PFSK-1 (cell line): ENCODE results near the gene ASIC5.

Experiments
- FOXP2 ChIP-seq: optimal IDR thresholded peaks from 2 replicates; pipeline ENCODE3; 2011; ENCODE audit warnings: borderline replicate concordance, control low read depth, inconsistent platforms; ENCODE audit not compliant: insufficient read depth; ENCODE audit errors: extremely low read length, extremely low read depth
- POLR2AphosphoS5 ChIP-seq: IDR thresholded peaks from 2 replicates; pipeline ENCODE4 v1.6.1; 2012; ENCODE audit warnings: low read depth, mild to moderate bottlenecking, control low read depth, low read length, moderate library complexity
- REST ChIP-seq, 2 experiments: IDR thresholded peaks; 2 replicates each; pipeline versions ENCODE4 v1.6.1 to v1.8.0; 2011 to 2012; ENCODE audit warnings: low read depth in 2 of 2, low read length in 2 of 2, control low read depth in 1 of 2, inconsistent platforms in 1 of 2, mild to moderate bottlenecking in 1 of 2, moderate library complexity in 1 of 2; ENCODE audit not compliant: insufficient read depth in 1 of 2
- SIN3A ChIP-seq: IDR thresholded peaks from 2 replicates; pipeline ENCODE4 v1.6.1; 2012; ENCODE audit warnings: mild to moderate bottlenecking, low read length, moderate library complexity, borderline replicate concordance; ENCODE audit not compliant: insufficient read depth
- TAF1 ChIP-seq: IDR thresholded peaks from 2 replicates; pipeline ENCODE4 v1.6.1; 2012; ENCODE audit warnings: low read length, control low read depth, borderline replicate concordance; ENCODE audit not compliant: insufficient read depth

Gene ASIC5

GRCh38 chr4:155802190-155802959, 63.7 kb downstream of the ASIC5 start:
- TF ChIP-seq POLR2AphosphoS5 (no peak), REST (IDR thresholded peaks at IDR 0.05; ENCODE audit: insufficient read depth in 1 of 2, low read depth in 2 of 2, low read length in 2 of 2) (no peak), SIN3A (no peak), TAF1 (no peak), FOXP2 (no peak)

GRCh38 chr4:155800685-155801343, 65.3 kb downstream of the ASIC5 start:
- TF ChIP-seq TAF1 (no peak), REST (IDR thresholded peaks at IDR 0.05; ENCODE audit: insufficient read depth in 1 of 2, low read depth in 2 of 2, low read length in 2 of 2) (no peak)

GRCh38 chr4:155799794-155800123, 66.3 kb downstream of the ASIC5 start:
- TF ChIP-seq REST (IDR thresholded peaks at IDR 0.05; ENCODE audit: insufficient read depth in 1 of 2, low read depth in 2 of 2, low read length in 2 of 2): no peak
- TF ChIP-seq POLR2AphosphoS5: no peak

GRCh38 chr4:155799116-155799793, 66.8 kb downstream of the ASIC5 start:
- TF ChIP-seq TAF1 (no peak), SIN3A (no peak), FOXP2 (no peak), POLR2AphosphoS5 (no peak), REST (IDR thresholded peaks at IDR 0.05; ENCODE audit: insufficient read depth in 1 of 2, low read depth in 2 of 2, low read length in 2 of 2) (no peak)

- no peak for TF ChIP-seq TAF1
- no peak for TF ChIP-seq FOXP2
- no peak for TF ChIP-seq POLR2AphosphoS5
- TF ChIP-seq REST (IDR thresholded peaks at IDR 0.05; ENCODE audit: insufficient read depth in 1 of 2, low read depth in 2 of 2, low read length in 2 of 2): no peak
- TF ChIP-seq SIN3A: no peak
These were observed 70.1 kb downstream of the ASIC5 start for GRCh38 chr4:155795991-155796390.
